ENCODE measurements around the gene KCNMA1.

- TF ChIP-seq, protein P1, sequence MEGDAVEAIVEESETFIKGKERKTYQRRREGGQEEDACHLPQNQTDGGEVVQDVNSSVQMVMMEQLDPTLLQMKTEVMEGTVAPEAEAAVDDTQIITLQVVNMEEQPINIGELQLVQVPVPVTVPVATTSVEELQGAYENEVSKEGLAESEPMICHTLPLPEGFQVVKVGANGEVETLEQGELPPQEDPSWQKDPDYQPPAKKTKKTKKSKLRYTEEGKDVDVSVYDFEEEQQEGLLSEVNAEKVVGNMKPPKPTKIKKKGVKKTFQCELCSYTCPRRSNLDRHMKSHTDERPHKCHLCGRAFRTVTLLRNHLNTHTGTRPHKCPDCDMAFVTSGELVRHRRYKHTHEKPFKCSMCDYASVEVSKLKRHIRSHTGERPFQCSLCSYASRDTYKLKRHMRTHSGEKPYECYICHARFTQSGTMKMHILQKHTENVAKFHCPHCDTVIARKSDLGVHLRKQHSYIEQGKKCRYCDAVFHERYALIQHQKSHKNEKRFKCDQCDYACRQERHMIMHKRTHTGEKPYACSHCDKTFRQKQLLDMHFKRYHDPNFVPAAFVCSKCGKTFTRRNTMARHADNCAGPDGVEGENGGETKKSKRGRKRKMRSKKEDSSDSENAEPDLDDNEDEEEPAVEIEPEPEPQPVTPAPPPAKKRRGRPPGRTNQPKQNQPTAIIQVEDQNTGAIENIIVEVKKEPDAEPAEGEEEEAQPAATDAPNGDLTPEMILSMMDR (IDR thresholded peaks at IDR 0.05), result no peak
- TF ChIP-seq POLR2A (IDR thresholded peaks at IDR 0.05), result no peak
These were observed 269.6 kb downstream of the KCNMA1 start for GRCh38 chr10:77368006-77368405.

All from vagina (tissue), 2 donors.